CD14-positive monocyte (primary cell): Measurements from ENCODE around the gene ZFYVE28. TPM values are rescaled to one million over a fixed set of nuclear protein-coding genes. Genes with fewer than 3 reads are reported as not detected.

Experiments
- DNase-seq, 3 donors: peaks; one replicate each; pipeline ENCODE4 v3.0.0-alpha.2; 2011 to 2022
- H2AFZ ChIP-seq: 2 replicates; pipeline ENCODE4 v1.6.0; 2012; ENCODE audit warnings: mild to moderate bottlenecking, low read depth, low read length, inconsistent platforms; ENCODE audit not compliant: insufficient read depth, poor library complexity, severe bottlenecking
- H3K27ac ChIP-seq, 2 donors: 1 replicate in 1 of 2; 2 replicates in 1 of 2; pipeline ENCODE4 v1.5.1; 2012 to 2013; ENCODE audit warnings: low read length in 2 of 2, control low read depth in 1 of 2, inconsistent platforms in 1 of 2, low read depth in 1 of 2, mild to moderate bottlenecking in 1 of 2
- H3K27me3 ChIP-seq, 2 donors: one replicate each; pipeline versions ENCODE4 v1.6.0 to v1.6.1; 2011 to 2013; ENCODE audit warnings: low read length in 2 of 2; ENCODE audit not compliant: control insufficient read depth in 2 of 2, insufficient read depth in 2 of 2
- H3K36me3 ChIP-seq, 2 donors: replicated peaks in 1 of 2; 1 replicate in 1 of 2; 2 replicates in 1 of 2; pipeline versions ENCODE4 v1.5.1 to v1.6.1; 2012 to 2013; ENCODE audit warnings: low read length in 2 of 2, control low read depth in 1 of 2, inconsistent platforms in 1 of 2, mild to moderate bottlenecking in 1 of 2; ENCODE audit not compliant: insufficient read depth in 2 of 2, control insufficient read depth in 1 of 2
- H3K4me1 ChIP-seq, 2 donors: 1 replicate in 1 of 2; 2 replicates in 1 of 2; pipeline versions ENCODE4 v1.5.1 to v1.6.1; 2012 to 2013; ENCODE audit warnings: low read length in 2 of 2, control low read depth in 1 of 2, inconsistent platforms in 1 of 2, mild to moderate bottlenecking in 1 of 2, moderate library complexity in 1 of 2; ENCODE audit not compliant: insufficient read depth in 2 of 2, control insufficient read depth in 1 of 2
- H3K4me2 ChIP-seq: replicated peaks from 2 replicates; pipeline ENCODE3; 2012; ENCODE audit warnings: low read length, moderate library complexity, mild to moderate bottlenecking; ENCODE audit not compliant: poor library complexity, severe bottlenecking; ENCODE audit errors: extremely low read depth
- H3K4me3 ChIP-seq, 3 experiments: fragments of 200-600 bp in 1 of 3; sonication (generic) in 1 of 3; replicated peaks in 1 of 3; 1 replicate in 2 of 3; 2 replicates in 1 of 3; pipeline ENCODE4 v1.5.1; 2011 to 2013; ENCODE audit warnings: low read length in 3 of 3, mild to moderate bottlenecking in 3 of 3, control low read depth in 2 of 3, low read depth in 2 of 3, inconsistent platforms in 1 of 3, moderate library complexity in 1 of 3
- H3K79me2 ChIP-seq: 2 replicates; pipeline ENCODE4 v1.6.0; 2012; ENCODE audit warnings: mild to moderate bottlenecking, control low read depth, inconsistent platforms, low read length, moderate library complexity; ENCODE audit not compliant: insufficient read depth
- H3K9ac ChIP-seq: 2 replicates; pipeline ENCODE4 v1.6.0; 2017; ENCODE audit warnings: low read length, mild to moderate bottlenecking; ENCODE audit not compliant: insufficient read depth, poor library complexity, severe bottlenecking
- H3K9me3 ChIP-seq, 2 donors: replicated peaks in 1 of 2; 1 replicate in 1 of 2; 2 replicates in 1 of 2; pipeline versions ENCODE4 v1.5.1 to v1.6.1; 2012 to 2013; ENCODE audit warnings: low read length in 2 of 2, control low read depth in 1 of 2; ENCODE audit not compliant: control insufficient read depth in 1 of 2, insufficient read depth in 1 of 2
- H4K20me1 ChIP-seq: 2 replicates; pipeline ENCODE4 v1.6.0; 2012; ENCODE audit warnings: mild to moderate bottlenecking, low read length, control low read depth, moderate library complexity; ENCODE audit not compliant: insufficient read depth
- H3K27ac Mint-ChIP-seq, 7 donors: one replicate each; pipeline ENCODE4 v1.8.0; 2020; ENCODE audit warnings: mild to moderate bottlenecking in 7 of 7, mixed read lengths in 7 of 7, moderate library complexity in 6 of 7, inconsistent platforms in 2 of 7
- H3K27me3 Mint-ChIP-seq, 3 donors: one replicate each; pipeline ENCODE4 v1.8.0; 2021 to 2022; ENCODE audit warnings: low read depth in 3 of 3, mild to moderate bottlenecking in 3 of 3, mixed read lengths in 3 of 3, moderate library complexity in 3 of 3, inconsistent platforms in 1 of 3
- H3K36me3 Mint-ChIP-seq, 2 donors: one replicate each; pipeline ENCODE4 v1.8.0; 2020; ENCODE audit warnings: mixed read lengths in 2 of 2, inconsistent platforms in 1 of 2, mild to moderate bottlenecking in 1 of 2
- H3K4me1 Mint-ChIP-seq: one replicate; pipeline ENCODE4 v1.8.0; 2020; ENCODE audit warnings: mild to moderate bottlenecking, mixed read lengths
- H3K4me3 Mint-ChIP-seq, 2 donors: one replicate each; pipeline ENCODE4 v1.8.0; 2020; ENCODE audit warnings: mild to moderate bottlenecking in 2 of 2, mixed read lengths in 2 of 2, moderate library complexity in 1 of 2
- H3K9me3 Mint-ChIP-seq, 7 donors: one replicate each; pipeline ENCODE4 v1.8.0; 2020 to 2022; ENCODE audit warnings: mixed read lengths in 7 of 7, mild to moderate bottlenecking in 6 of 7, moderate library complexity in 6 of 7, inconsistent platforms in 2 of 7
- CTCF ChIP-seq: fragments of 200-600 bp; IDR thresholded peaks from one replicate; pipeline ENCODE4 v1.8.0; 2022; ENCODE audit warnings: antibody characterized with exemption, mild to moderate bottlenecking
- WGBS: methylation state at CpG from one replicate; pipeline ENCODE4 v1.1.5; 2013; ENCODE audit warnings: missing lambda C conversion rate; ENCODE audit not compliant: insufficient coverage; 5-methylcytosine and 5-hydroxymethylcytosine counted together
- intact Hi-C, 2 donors: fragments of 100-400 bp; cut with micrococcal nuclease; formaldehyde crosslinking; loops; one replicate each; pipeline versions ENCODE4 v1.15.0 to v1.15.1; 2023
- polyA plus RNA-seq, 3 donors: library from polyadenylated mRNA; depleted of rRNA in 1 of 3; unstranded in 2 of 3; stranded (reverse) in 1 of 3; fragments of 300-500 nt in 2 of 3; fragments of >200 nt in 1 of 3; fragmentation: Illumina TruSeq in 2 of 3; gene quantifications; 1 replicate in 2 of 3; 2 replicates in 1 of 3; pipeline ENCODE4 v1.2.3, GENCODE V29; 2012 to 2021
- small RNA-seq: library from RNA; depleted of rRNA; stranded (forward); fragments of <200 nt; gene quantifications from one replicate; pipeline ENCODE3, GENCODE V24; 2012; ENCODE audit warnings: low read depth; ENCODE audit not compliant: insufficient read length

The ZFYVE28 gene
- polyA plus RNA-seq, 3 donors = 1.0 to 4.4 (median 1.1) TPM

GRCh38 chr4:2220016-2220630, 198.3 kb downstream of the ZFYVE28 start:
- 7% methylated on average over 8 of the region's 10 CpGs for WGBS
- intact Hi-C loops = loop anchor here (5.0 kb wide), 1 partner anchor 222 kb away; no protein-coding TSS in a partner anchor
- H3K36me3 Mint-ChIP-seq = peaks cover 15 to 22% of the 10 kb centered on the region in 2 donors

More at GRCh38 chr4:2220016-2220630, 198.3 kb downstream of the ZFYVE28 start:
- Histone ChIP-seq H3K4me1 (no peaks in the 10 kb centered on the region), H3K4me3 (no peak overlapping the region), H3K36me3 (peaks cover 12 to 23% of the 10 kb centered on the region in 2 donors), H3K79me2 (no peaks in the 10 kb centered on the region), H3K4me2 (no peak overlapping the region), H3K9me3 (no peaks in the 10 kb centered on the region), H4K20me1 (no peaks in the 10 kb centered on the region), H2AFZ (no peak overlapping the region), H3K9ac (no peak overlapping the region), H3K27me3 (no peaks in the 10 kb centered on the region), H3K27ac (no peak overlapping the region)
- Mint-ChIP-seq H3K4me1 (peaks cover 5% of the 10 kb centered on the region), H3K9me3 (no peaks in the 10 kb centered on the region), H3K27me3 (peaks cover 0 to 3% (median 0%) of the 10 kb centered on the region in 3 donors), H3K27ac (peak overlapping the region in 1 of 7 donors; percentile 39), H3K4me3 (peak overlapping the region in 1 of 2 donors; percentile 56)
- TF ChIP-seq CTCF = peak; percentile 91
- DNase-seq = peak; percentile 38 to 58 (median 46)

Small RNA genes within 50 kb of the gene (small RNA-seq; reads per million reads assigned to genes)
- gene COX6B1P5 = not detected

Other genes with a start within 250 kb of the ZFYVE28 start
- 1 to 10 TPM; 4.4 to 5.5 (median 5.0) TPM for gene HAUS3, start 176.5 kb downstream of the ZFYVE28 start, polyA plus RNA-seq
- gene POLN, start 176.5 kb downstream of the ZFYVE28 start, polyA plus RNA-seq = under 1 TPM; 0.08 to 0.33 (median 0.28) TPM
- 10 to 100 TPM; 24.5 to 39.4 (median 35.9) TPM for gene MXD4, start 156.5 kb downstream of the ZFYVE28 start, polyA plus RNA-seq
- under 1 TPM in 2 of 3 donors, not detected in 1; 0.15 to 0.27 TPM for gene CFAP99, start 310 bp upstream of the ZFYVE28 start, polyA plus RNA-seq
- gene RNF4, start 50.5 kb upstream of the ZFYVE28 start, polyA plus RNA-seq = 10 to 100 TPM; 28.8 to 41.3 (median 37.0) TPM
- 10 to 100 TPM in 1 of 3 donors, under 1 TPM in 2; 0.66 to 11.8 (median 0.82) TPM for gene FAM193A, start 118.0 kb upstream of the ZFYVE28 start, polyA plus RNA-seq